Measurements from ENCODE around the gene PADI6. TPM values are rescaled to one million over a fixed set of nuclear protein-coding genes. Genes with fewer than 3 reads are reported as not detected.

The PADI6 gene
- total RNA-seq, 1 donor from 2014 or later: not detected

DNA sequence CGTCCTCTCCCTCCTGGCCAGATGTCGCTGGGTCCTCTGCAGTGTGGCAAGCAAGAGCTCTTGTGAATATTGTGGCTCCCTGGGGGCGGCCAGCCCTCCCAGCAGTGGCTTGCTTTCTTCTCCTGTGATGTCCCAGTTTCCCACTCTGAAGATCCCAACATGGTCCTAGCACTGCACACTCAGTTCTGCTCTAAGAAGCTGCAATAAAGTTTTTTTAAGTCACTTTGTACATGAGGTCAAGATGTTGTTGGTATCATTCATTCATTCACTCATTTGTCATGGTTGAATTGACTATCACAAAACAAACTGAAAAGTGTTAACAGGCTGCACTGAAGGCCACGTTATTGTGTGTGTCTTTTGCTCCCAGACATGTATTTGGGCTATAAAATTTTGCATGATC is 8.2 kb upstream of the PADI6 start:
- TF ChIP-seq, protein P1, sequence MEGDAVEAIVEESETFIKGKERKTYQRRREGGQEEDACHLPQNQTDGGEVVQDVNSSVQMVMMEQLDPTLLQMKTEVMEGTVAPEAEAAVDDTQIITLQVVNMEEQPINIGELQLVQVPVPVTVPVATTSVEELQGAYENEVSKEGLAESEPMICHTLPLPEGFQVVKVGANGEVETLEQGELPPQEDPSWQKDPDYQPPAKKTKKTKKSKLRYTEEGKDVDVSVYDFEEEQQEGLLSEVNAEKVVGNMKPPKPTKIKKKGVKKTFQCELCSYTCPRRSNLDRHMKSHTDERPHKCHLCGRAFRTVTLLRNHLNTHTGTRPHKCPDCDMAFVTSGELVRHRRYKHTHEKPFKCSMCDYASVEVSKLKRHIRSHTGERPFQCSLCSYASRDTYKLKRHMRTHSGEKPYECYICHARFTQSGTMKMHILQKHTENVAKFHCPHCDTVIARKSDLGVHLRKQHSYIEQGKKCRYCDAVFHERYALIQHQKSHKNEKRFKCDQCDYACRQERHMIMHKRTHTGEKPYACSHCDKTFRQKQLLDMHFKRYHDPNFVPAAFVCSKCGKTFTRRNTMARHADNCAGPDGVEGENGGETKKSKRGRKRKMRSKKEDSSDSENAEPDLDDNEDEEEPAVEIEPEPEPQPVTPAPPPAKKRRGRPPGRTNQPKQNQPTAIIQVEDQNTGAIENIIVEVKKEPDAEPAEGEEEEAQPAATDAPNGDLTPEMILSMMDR (conservative IDR thresholded peaks at IDR 0.05): no peak
- Mint-ChIP-seq H3K4me3 (no peak overlapping the region), H3K27ac (no peak overlapping the region), H3K36me3 (no peaks in the 10 kb centered on the region), H3K9me3 (peaks cover 10% of the 10 kb centered on the region), H3K27me3 (peaks cover 23% of the 10 kb centered on the region), H3K4me1 (ENCODE audit: unreplicated experiment) (no peaks in the 10 kb centered on the region)
- DNase-seq (ENCODE audit: extremely low spot score, unreplicated experiment): no peak

DNA sequence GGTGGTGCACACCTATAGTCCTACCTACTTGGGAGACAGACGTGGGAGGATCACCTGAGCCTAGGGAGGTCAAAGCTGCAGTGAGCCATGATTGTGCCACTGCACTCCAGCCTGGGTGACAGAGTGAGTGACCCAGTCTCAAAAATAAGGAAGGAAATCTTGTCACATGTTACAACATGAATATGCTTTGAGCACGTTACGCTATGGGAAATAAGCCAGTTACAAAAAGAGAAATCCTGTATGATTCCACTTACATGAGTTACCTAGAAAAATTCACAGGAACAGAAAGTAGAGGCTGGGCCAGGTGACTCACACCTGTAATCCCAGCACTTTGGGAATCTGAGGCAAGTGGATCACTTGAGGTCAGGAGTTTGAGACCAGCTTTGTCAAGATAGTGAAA is 6.7 kb upstream of the PADI6 start:
- Mint-ChIP-seq H3K27ac (no peak overlapping the region), H3K27me3 (peaks cover 19% of the 10 kb centered on the region), H3K9me3 (peaks cover 10% of the 10 kb centered on the region), H3K36me3 (no peaks in the 10 kb centered on the region), H3K4me3 (no peak overlapping the region), H3K4me1 (ENCODE audit: unreplicated experiment) (no peaks in the 10 kb centered on the region)
- TF ChIP-seq, protein P1 (conservative IDR thresholded peaks at IDR 0.05): no peak
- no peak for DNase-seq (ENCODE audit: extremely low spot score, unreplicated experiment)

- Mint-ChIP-seq H3K36me3 (no peaks in the 10 kb centered on the region), H3K9me3 (peaks cover 1% of the 10 kb centered on the region), H3K27me3 (peaks cover 19% of the 10 kb centered on the region), H3K4me3 (no peak overlapping the region), H3K27ac (no peak overlapping the region), H3K4me1 (ENCODE audit: unreplicated experiment) (no peaks in the 10 kb centered on the region)
- DNase-seq (ENCODE audit: extremely low spot score, unreplicated experiment): no peak
- TF ChIP-seq, protein P1 (conservative IDR thresholded peaks at IDR 0.05): no peak
Measured at GRCh38 chr1:17369466-17369865, 2.5 kb upstream of the PADI6 start.

- TF ChIP-seq, protein P1 (conservative IDR thresholded peaks at IDR 0.05): peak; percentile 47
- Mint-ChIP-seq H3K4me3 (no peak overlapping the region), H3K36me3 (no peaks in the 10 kb centered on the region), H3K4me1 (ENCODE audit: unreplicated experiment) (no peaks in the 10 kb centered on the region), H3K9me3 (peaks cover 2% of the 10 kb centered on the region), H3K27ac (no peak overlapping the region), H3K27me3 (peaks cover 19% of the 10 kb centered on the region)
- DNase-seq (ENCODE audit: extremely low spot score, unreplicated experiment): no peak
Measured at GRCh38 chr1:17370618-17371017, 1.4 kb upstream of the PADI6 start.

GRCh38 chr1:17372955-17373354 is 959 bp downstream of the PADI6 start:
- H3K27ac Mint-ChIP-seq: no peak overlapping the region
- H3K9me3 Mint-ChIP-seq: peaks cover 9% of the 10 kb centered on the region
- TF ChIP-seq, protein P1 (conservative IDR thresholded peaks at IDR 0.05): no peak
- peaks cover 8% of the 10 kb centered on the region for H3K4me1 Mint-ChIP-seq (ENCODE audit: unreplicated experiment)
- no peaks in the 10 kb centered on the region for H3K36me3 Mint-ChIP-seq
- no peak for DNase-seq (ENCODE audit: extremely low spot score, unreplicated experiment)
- H3K27me3 Mint-ChIP-seq: peaks cover 17% of the 10 kb centered on the region
- H3K4me3 Mint-ChIP-seq: no peak overlapping the region

GRCh38 chr1:17375651-17376050 is 3.7 kb downstream of the PADI6 start:
- no peak overlapping the region for H3K4me3 Mint-ChIP-seq
- TF ChIP-seq, protein P1 (conservative IDR thresholded peaks at IDR 0.05): no peak
- peaks cover 10% of the 10 kb centered on the region for H3K4me1 Mint-ChIP-seq (ENCODE audit: unreplicated experiment)
- no peaks in the 10 kb centered on the region for H3K36me3 Mint-ChIP-seq
- no peak for DNase-seq (ENCODE audit: extremely low spot score, unreplicated experiment)
- H3K27ac Mint-ChIP-seq: peak overlapping the region; percentile 25
- peaks cover 9% of the 10 kb centered on the region for H3K9me3 Mint-ChIP-seq
- H3K27me3 Mint-ChIP-seq: peaks cover 14% of the 10 kb centered on the region
